GM19328 (cell line): Measurements from ENCODE around the gene POT1.
A peak's percentile ranks its signal among the peaks of the same experiment; 100 is the strongest.

Experiments
- ATAC-seq: cut with Tn5 transposase; IDR thresholded peaks from one replicate; pipeline ENCODE4 v1.9.1; 2021; ENCODE audit warnings: mild to moderate bottlenecking, moderate library complexity; ENCODE audit not compliant: unreplicated experiment

POT1 gene

GRCh38 chr7:124811341-124811740 is 118.3 kb downstream of the POT1 start:
- ATAC-seq = no peak

- no peak for ATAC-seq
These were observed 119.0 kb downstream of the POT1 start for GRCh38 chr7:124810605-124811004.

- no peak for ATAC-seq
These were observed 121.4 kb downstream of the POT1 start for GRCh38 chr7:124808206-124808605.

DNA sequence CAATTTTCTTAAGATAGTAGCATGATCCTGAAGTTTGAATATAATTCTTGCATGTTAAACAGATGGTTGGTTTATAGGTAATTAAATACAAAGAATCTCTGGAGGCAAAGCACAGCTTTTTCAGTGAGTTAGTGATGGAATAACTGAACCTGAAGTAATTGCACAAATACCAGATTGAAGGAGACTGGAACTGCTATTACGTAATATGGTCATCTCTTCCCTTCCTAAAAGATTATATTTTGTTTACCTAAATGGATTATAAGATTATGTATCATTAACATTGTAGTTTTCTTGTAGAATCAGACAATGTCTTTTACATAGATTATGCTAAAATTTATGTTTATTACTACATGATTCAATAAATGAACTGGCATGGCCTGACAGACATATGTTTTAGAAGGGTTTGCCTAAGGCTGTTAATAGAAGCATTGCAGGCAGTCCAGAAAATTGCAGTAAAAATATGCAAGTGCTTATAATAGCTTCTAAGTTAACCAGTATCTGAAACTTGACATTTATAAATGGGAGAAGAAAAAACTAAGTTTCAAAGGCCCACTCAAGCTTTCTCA is 128.2 kb downstream of the POT1 start:
- no peak for ATAC-seq

DNA sequence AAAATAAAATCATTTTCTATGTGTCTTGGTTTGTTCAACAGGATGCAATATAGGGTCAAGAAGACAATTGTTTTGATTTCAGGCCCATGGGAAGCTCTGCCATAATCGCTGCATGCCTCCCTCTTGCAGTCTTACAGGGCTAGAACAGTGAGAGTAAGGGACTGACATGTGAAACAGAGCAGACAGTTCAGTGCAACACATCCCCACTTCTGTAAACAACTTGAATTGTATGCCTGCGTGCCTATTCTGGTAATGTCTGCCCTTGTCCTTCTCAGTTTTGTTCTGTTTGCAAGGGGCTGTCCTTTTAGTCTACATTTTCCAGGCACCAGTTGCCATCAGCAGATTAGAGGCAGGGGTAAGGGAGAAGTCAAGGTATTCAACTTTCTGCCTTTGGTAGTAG is 129.2 kb downstream of the POT1 start:
- no peak for ATAC-seq

- ATAC-seq = no peak
These were observed 130.2 kb downstream of the POT1 start for GRCh38 chr7:124799448-124799847.

GRCh38 chr7:124796771-124797170 is 132.9 kb downstream of the POT1 start:
- no peak for ATAC-seq

DNA sequence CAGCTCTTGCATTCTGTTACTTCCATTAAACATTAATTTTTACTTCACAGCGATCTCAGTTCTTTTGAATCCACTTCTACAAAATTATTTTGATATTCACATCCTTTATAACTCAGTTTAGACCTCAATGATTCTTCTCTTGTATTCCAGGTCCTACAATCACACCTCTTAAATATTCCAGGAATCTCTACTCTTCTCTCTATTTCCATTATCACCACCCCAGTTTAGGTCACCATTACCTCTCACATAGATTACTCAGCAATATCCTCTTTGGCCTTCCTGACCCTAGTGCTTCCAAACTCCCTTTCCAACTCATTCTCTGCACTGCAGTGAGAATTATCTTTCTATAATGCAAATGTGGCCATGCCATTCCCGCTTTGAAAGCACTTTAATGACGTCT is 136.9 kb downstream of the POT1 start:
- ATAC-seq = no peak

DNA sequence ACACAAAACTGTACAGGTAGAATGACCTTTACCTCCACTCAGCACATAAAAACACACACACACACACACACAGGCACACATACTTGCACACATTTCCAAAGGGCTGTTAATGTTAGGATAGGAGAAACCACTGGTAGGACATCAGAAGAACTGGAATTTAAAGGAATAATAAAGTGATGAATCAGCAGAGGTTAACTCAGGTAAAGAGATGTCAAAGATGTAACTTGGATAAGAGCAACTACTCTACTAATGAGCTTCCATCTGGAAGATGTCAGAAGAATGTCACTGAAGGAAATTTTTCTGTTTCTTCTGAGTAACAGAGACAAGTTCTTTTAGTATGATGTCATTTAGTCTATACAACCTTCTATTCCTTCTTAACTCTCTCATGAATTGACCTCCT is 137.6 kb downstream of the POT1 start:
- no peak for ATAC-seq

DNA sequence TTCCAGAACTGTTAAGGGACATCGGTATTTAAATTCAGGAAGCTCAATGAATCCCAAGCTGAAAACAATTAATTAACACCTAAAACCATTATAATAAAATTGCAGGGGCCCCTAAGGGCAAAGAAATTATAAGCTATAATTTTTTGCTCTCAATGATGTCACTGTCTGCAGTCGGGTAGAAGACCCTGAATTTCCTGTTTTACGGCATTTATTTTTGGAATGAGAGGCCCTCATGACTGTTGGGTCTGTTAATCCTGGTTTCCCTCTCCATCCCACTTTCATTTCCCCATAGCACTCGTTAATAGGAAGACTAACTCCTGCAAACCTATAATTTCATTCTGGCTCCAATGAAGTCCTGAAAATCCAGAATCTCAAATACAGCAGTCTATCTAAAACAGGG is 138.2 kb downstream of the POT1 start:
- ATAC-seq = no peak

- no peak for ATAC-seq
These were observed 139.0 kb downstream of the POT1 start for GRCh38 chr7:124790645-124791044.

GRCh38 chr7:124785994-124786393 is 143.6 kb downstream of the POT1 start:
- ATAC-seq = no peak

- ATAC-seq = peak; percentile 71
These were observed 144.5 kb downstream of the POT1 start for GRCh38 chr7:124784879-124785818.

- no peak for ATAC-seq
These were observed 146.4 kb downstream of the POT1 start for GRCh38 chr7:124783271-124783670.

DNA sequence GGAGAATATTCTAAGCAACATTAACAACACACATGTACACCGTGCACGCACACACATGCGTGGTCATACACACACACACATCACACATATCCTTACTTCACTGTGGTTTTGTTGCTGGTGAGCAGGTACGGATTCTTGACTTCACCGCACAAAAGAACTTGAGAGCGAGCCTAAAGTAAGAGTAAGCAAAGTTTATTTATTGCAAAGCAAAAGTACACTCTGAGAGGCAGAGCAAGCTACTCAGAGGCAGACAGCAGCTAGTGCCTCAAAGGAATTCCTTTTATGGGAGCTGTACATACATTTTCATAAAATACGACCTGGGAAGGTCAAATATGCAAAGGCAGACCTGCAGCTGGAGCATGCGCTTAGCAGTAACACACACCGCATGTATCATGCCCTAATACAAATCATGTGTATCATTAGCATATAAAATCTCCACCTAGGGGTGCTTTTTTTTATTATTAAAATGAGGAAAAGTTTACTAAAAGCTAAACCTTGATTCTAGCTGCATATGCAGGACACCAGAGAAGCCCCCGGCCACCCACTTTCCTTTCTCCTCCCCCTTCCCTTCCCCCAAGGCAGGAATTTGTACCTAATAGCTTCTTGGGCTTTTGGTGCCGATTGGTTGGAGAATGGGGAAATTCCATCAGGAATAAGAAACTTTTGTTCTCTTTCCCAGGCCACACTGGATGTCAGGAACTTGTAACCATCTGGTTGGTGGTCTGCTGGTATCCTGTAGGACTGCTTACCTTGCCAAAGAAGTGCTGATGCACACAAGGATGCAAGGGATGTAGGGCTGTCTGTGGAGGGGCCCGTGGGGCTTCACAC is 147.5 kb downstream of the POT1 start:
- no peak for ATAC-seq

GRCh38 chr7:124781418-124781817 is 148.2 kb downstream of the POT1 start:
- ATAC-seq = no peak

DNA sequence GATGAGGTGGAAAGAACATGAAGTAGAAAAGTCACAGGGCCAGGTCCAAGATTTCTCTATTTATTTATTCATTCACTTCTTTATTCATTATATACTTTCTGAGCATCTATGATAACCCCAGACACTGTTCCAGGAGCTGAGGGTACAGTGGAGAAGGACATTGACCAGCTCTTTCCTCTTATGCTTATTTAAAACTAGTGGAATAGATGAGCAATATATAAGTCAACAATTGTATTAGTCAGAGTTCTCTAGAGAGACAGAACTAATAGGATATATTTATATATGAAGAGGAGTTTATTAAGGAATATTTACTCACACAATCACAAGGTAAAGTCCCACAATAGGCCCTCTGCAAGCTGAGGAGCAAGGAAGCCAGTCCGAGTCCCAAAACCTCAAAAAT is 149.0 kb downstream of the POT1 start:
- no peak for ATAC-seq

- ATAC-seq = no peak
These were observed 149.6 kb downstream of the POT1 start for GRCh38 chr7:124780056-124780455.

- ATAC-seq = no peak
These were observed 150.0 kb downstream of the POT1 start for GRCh38 chr7:124779620-124780019.

DNA sequence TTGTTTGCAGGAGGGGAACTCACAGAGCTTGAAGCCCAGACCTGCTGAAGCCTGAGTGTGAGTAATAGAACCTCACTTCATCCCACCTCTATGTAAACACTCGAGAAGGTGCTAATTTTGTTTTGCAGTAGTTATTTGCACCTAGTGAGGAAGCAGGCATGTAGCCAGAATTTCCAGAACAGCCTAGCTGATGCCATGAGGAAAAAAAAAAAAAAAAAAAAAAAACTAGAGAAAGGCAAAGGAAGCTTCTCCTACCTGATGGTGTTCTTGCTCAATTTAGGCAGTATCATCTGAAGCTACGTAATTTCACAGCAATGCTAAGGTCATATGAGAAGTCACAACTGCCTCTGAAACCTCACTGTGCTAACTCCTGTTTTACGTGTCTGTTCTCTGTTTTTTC is 150.4 kb downstream of the POT1 start:
- no peak for ATAC-seq

DNA sequence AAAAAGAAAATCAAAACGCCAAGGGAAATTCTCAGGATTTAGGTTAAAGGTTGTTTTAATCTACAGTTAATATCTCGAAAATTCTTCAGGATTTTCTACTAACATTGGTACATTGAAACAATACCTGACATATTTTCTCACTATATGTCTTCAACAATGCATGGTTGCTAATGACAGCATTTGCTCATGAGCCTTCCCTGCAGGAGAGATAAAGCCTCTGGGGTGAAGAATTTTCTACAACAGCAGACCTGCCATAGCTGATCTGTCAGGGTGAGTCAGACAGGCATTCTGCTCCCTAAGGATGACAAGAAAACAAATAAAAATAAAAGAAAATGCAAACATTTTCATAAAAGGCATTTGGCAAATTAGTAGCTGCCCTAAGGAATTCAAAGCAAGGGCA is 152.4 kb downstream of the POT1 start:
- ATAC-seq = no peak

GRCh38 chr7:124776153-124776552 is 153.5 kb downstream of the POT1 start:
- ATAC-seq = no peak
